GM12892 (cell line): ENCODE data around the gene SEMG2.

Source experiments
- POLR2A ChIP-seq: IDR thresholded peaks from 2 replicates; pipeline ENCODE4 v1.6.1; 2011; ENCODE audit warnings: low read depth, low read length, control low read depth
- POLR2AphosphoS5 ChIP-seq: IDR thresholded peaks from 2 replicates; pipeline ENCODE4 v1.6.1; 2011; ENCODE audit warnings: low read depth, low read length, control low read depth
- TAF1 ChIP-seq: IDR thresholded peaks from 2 replicates; pipeline ENCODE4 v1.6.1; 2011; ENCODE audit warnings: low read depth, mild to moderate bottlenecking, control low read depth, low read length, borderline replicate concordance

DNA sequence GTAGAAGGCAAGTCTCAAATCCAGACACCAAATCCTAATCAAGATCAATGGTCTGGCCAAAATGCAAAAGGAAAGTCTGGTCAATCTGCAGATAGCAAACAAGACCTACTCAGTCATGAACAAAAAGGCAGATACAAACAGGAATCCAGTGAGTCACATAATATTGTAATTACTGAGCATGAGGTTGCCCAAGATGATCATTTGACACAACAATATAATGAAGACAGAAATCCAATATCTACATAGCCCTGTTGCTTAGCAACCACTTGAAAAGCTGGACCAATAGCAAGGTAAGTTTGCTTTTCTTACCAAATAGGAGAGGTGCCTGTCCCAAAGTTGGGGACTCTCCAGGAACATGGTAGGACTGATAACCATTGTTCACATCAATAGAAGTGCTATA lies 2.0 kb downstream of the SEMG2 start:
- TF ChIP-seq POLR2AphosphoS5 (no peak), POLR2A (no peak), TAF1 (no peak)
